ENCODE measurements around the gene PEX13.

DNA sequence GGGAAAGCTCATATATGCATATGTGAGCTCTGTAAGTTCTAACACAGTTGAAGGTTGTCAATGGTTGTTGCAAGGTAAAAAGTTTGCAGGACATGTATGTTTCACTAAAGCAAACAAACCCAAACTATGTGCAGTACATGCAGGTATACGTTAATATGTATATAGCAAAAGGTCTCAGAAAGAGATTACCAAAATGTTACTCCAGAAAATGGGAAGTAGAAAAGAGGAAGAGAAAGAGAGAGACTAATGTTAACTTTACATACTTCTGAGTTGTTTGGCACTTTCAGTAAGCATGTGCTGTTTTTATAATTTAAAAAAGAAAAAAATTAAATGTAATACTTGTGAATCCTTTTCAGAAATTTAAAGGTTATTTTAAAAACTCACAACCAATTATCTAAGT lies 32.8 kb upstream of the PEX13 start:
- TF ChIP-seq EZH2 (IDR thresholded peaks at IDR 0.05): no peak
- no peak for TF ChIP-seq POLR2AphosphoS5 (IDR thresholded peaks at IDR 0.05; ENCODE audit: borderline replicate concordance, low read depth, low read length)
